IPS-18c (cell line): ENCODE results near the gene LSM14A.
"Not testable (repeated sequence)": the region's sequence is repeated elsewhere in the genome, so short reads cannot be mapped to it uniquely, and the experiment has no call there.

Experiments used
- H3K4me3 ChIP-seq: 2 replicates; pipeline ENCODE4 v1.7.0; 2013; ENCODE audit warnings: low read depth, mild to moderate bottlenecking, low read length, moderate library complexity; ENCODE audit not compliant: insufficient read depth
- H3K9me3 ChIP-seq: one replicate; pipeline ENCODE4 v1.6.1; 2013; ENCODE audit warnings: mild to moderate bottlenecking, low read length, moderate library complexity; ENCODE audit not compliant: control insufficient read depth, insufficient read depth

Gene LSM14A

GRCh38 chr19:34150558-34150957 is 21.7 kb upstream of the LSM14A start:
- Histone ChIP-seq H3K9me3 (no peaks in the 10 kb centered on the region), H3K4me3 (no peak overlapping the region)

GRCh38 chr19:34151439-34151838 is 20.9 kb upstream of the LSM14A start:
- Histone ChIP-seq H3K9me3 (no peaks in the 10 kb centered on the region), H3K4me3 (no peak overlapping the region)

GRCh38 chr19:34154401-34154800 is 17.9 kb upstream of the LSM14A start:
- H3K9me3 ChIP-seq: no peaks in the 10 kb centered on the region
- H3K4me3 ChIP-seq: no peak overlapping the region

GRCh38 chr19:34155686-34156085 is 16.6 kb upstream of the LSM14A start:
- no peak overlapping the region for H3K4me3 ChIP-seq
- H3K9me3 ChIP-seq: no peaks in the 10 kb centered on the region

- H3K4me3 ChIP-seq, H3K9me3 ChIP-seq: not testable (repeated sequence)
Observed at GRCh38 chr19:34158966-34159365, 13.3 kb upstream of the LSM14A start.

GRCh38 chr19:34159541-34159940 is 12.8 kb upstream of the LSM14A start:
- H3K9me3 ChIP-seq, H3K4me3 ChIP-seq: not testable (repeated sequence)

- not testable (repeated sequence) for H3K4me3 ChIP-seq, H3K9me3 ChIP-seq
Observed at GRCh38 chr19:34161902-34162301, 10.4 kb upstream of the LSM14A start.

GRCh38 chr19:34165295-34165738 is 7.0 kb upstream of the LSM14A start:
- Histone ChIP-seq H3K4me3 (no peak overlapping the region), H3K9me3 (no peaks in the 10 kb centered on the region)

- not testable (repeated sequence) for H3K9me3 ChIP-seq, H3K4me3 ChIP-seq
Observed at GRCh38 chr19:34169475-34170199, 2.7 kb upstream of the LSM14A start.

- no peaks in the 10 kb centered on the region for H3K9me3 ChIP-seq
- H3K4me3 ChIP-seq: peak overlapping the region; percentile 74
Observed at GRCh38 chr19:34171539-34171876, 796 bp upstream of the LSM14A start.

GRCh38 chr19:34172661-34173192 is 423 bp downstream of the LSM14A start:
- no peaks in the 10 kb centered on the region for H3K9me3 ChIP-seq

GRCh38 chr19:34173193-34173956 is 1.1 kb downstream of the LSM14A start:
- peak overlapping the region; percentile 95 for H3K4me3 ChIP-seq
- H3K9me3 ChIP-seq: no peaks in the 10 kb centered on the region

More at GRCh38 chr19:34172661-34173192, 423 bp downstream of the LSM14A start:
- peak overlapping the region; percentile 95 for H3K4me3 ChIP-seq

GRCh38 chr19:34175173-34175572 is 2.9 kb downstream of the LSM14A start:
- not testable (repeated sequence) for H3K4me3 ChIP-seq, H3K9me3 ChIP-seq

GRCh38 chr19:34176581-34176980 is 4.3 kb downstream of the LSM14A start:
- no peak overlapping the region for H3K4me3 ChIP-seq
- H3K9me3 ChIP-seq: no peaks in the 10 kb centered on the region

GRCh38 chr19:34178274-34178610 is 5.9 kb downstream of the LSM14A start:
- H3K9me3 ChIP-seq: no peaks in the 10 kb centered on the region
- H3K4me3 ChIP-seq: no peak overlapping the region

- no peak overlapping the region for H3K4me3 ChIP-seq
- no peaks in the 10 kb centered on the region for H3K9me3 ChIP-seq
Observed at GRCh38 chr19:34179066-34179465, 6.8 kb downstream of the LSM14A start.

- Histone ChIP-seq H3K9me3 (no peaks in the 10 kb centered on the region), H3K4me3 (no peak overlapping the region)
Observed at GRCh38 chr19:34180273-34180672, 8.0 kb downstream of the LSM14A start.

GRCh38 chr19:34180709-34181108 is 8.4 kb downstream of the LSM14A start:
- Histone ChIP-seq H3K4me3 (no peak overlapping the region), H3K9me3 (no peaks in the 10 kb centered on the region)
